ENCODE results near the gene TFCP2.

DNA sequence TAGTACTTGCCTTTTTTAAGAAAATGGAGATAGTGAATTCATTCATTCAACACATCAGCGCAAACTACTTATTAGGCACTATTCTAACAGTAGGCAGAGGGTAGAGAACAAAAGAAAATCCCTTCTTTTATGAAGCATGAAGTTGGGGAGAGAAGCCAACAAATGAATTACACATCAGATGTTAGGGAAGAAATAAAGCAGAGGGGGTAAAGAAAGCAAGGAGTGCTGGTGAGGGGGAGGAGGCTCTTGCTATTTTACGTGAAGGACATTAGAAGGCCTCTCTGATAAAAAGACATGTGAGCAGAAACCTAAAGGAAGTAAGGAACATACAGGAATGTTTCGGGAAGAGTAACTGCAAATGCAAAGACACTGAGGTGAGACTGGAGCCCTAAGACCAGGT lies 22.2 kb downstream of the TFCP2 start:
- TF ChIP-seq, protein P1, sequence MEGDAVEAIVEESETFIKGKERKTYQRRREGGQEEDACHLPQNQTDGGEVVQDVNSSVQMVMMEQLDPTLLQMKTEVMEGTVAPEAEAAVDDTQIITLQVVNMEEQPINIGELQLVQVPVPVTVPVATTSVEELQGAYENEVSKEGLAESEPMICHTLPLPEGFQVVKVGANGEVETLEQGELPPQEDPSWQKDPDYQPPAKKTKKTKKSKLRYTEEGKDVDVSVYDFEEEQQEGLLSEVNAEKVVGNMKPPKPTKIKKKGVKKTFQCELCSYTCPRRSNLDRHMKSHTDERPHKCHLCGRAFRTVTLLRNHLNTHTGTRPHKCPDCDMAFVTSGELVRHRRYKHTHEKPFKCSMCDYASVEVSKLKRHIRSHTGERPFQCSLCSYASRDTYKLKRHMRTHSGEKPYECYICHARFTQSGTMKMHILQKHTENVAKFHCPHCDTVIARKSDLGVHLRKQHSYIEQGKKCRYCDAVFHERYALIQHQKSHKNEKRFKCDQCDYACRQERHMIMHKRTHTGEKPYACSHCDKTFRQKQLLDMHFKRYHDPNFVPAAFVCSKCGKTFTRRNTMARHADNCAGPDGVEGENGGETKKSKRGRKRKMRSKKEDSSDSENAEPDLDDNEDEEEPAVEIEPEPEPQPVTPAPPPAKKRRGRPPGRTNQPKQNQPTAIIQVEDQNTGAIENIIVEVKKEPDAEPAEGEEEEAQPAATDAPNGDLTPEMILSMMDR (IDR thresholded peaks at IDR 0.05 in 8 of 11, conservative IDR thresholded peaks at IDR 0.05 in 3 of 11), result no peak
- TF ChIP-seq POLR2A (IDR thresholded peaks at IDR 0.05), result no peak
